CD14-positive monocyte (primary cell): ENCODE results near the gene CCNL1. TPM values are rescaled to one million over a fixed set of nuclear protein-coding genes. Genes with fewer than 3 reads are reported as not detected.
"Not testable (repeated sequence)": the region's sequence is repeated elsewhere in the genome, so short reads cannot be mapped to it uniquely, and the experiment has no call there.

Source experiments
- DNase-seq, 3 donors: peaks; one replicate each; pipeline ENCODE4 v3.0.0-alpha.2; 2011 to 2022
- H2AFZ ChIP-seq: 2 replicates; pipeline ENCODE4 v1.6.0; 2012; ENCODE audit warnings: mild to moderate bottlenecking, low read depth, low read length, inconsistent platforms; ENCODE audit not compliant: insufficient read depth, poor library complexity, severe bottlenecking
- H3K27ac ChIP-seq, 2 donors: 1 replicate in 1 of 2; 2 replicates in 1 of 2; pipeline ENCODE4 v1.5.1; 2012 to 2013; ENCODE audit warnings: low read length in 2 of 2, control low read depth in 1 of 2, inconsistent platforms in 1 of 2, low read depth in 1 of 2, mild to moderate bottlenecking in 1 of 2
- H3K27me3 ChIP-seq, 2 donors: one replicate each; pipeline versions ENCODE4 v1.6.0 to v1.6.1; 2011 to 2013; ENCODE audit warnings: low read length in 2 of 2; ENCODE audit not compliant: control insufficient read depth in 2 of 2, insufficient read depth in 2 of 2
- H3K36me3 ChIP-seq, 2 donors: replicated peaks in 1 of 2; 1 replicate in 1 of 2; 2 replicates in 1 of 2; pipeline versions ENCODE4 v1.5.1 to v1.6.1; 2012 to 2013; ENCODE audit warnings: low read length in 2 of 2, control low read depth in 1 of 2, inconsistent platforms in 1 of 2, mild to moderate bottlenecking in 1 of 2; ENCODE audit not compliant: insufficient read depth in 2 of 2, control insufficient read depth in 1 of 2
- H3K4me1 ChIP-seq, 2 donors: 1 replicate in 1 of 2; 2 replicates in 1 of 2; pipeline versions ENCODE4 v1.5.1 to v1.6.1; 2012 to 2013; ENCODE audit warnings: low read length in 2 of 2, control low read depth in 1 of 2, inconsistent platforms in 1 of 2, mild to moderate bottlenecking in 1 of 2, moderate library complexity in 1 of 2; ENCODE audit not compliant: insufficient read depth in 2 of 2, control insufficient read depth in 1 of 2
- H3K4me2 ChIP-seq: replicated peaks from 2 replicates; pipeline ENCODE3; 2012; ENCODE audit warnings: low read length, moderate library complexity, mild to moderate bottlenecking; ENCODE audit not compliant: poor library complexity, severe bottlenecking; ENCODE audit errors: extremely low read depth
- H3K4me3 ChIP-seq, 3 experiments: fragments of 200-600 bp in 1 of 3; sonication (generic) in 1 of 3; replicated peaks in 1 of 3; 1 replicate in 2 of 3; 2 replicates in 1 of 3; pipeline ENCODE4 v1.5.1; 2011 to 2013; ENCODE audit warnings: low read length in 3 of 3, mild to moderate bottlenecking in 3 of 3, control low read depth in 2 of 3, low read depth in 2 of 3, inconsistent platforms in 1 of 3, moderate library complexity in 1 of 3
- H3K79me2 ChIP-seq: 2 replicates; pipeline ENCODE4 v1.6.0; 2012; ENCODE audit warnings: mild to moderate bottlenecking, control low read depth, inconsistent platforms, low read length, moderate library complexity; ENCODE audit not compliant: insufficient read depth
- H3K9ac ChIP-seq: 2 replicates; pipeline ENCODE4 v1.6.0; 2017; ENCODE audit warnings: low read length, mild to moderate bottlenecking; ENCODE audit not compliant: insufficient read depth, poor library complexity, severe bottlenecking
- H3K9me3 ChIP-seq, 2 donors: replicated peaks in 1 of 2; 1 replicate in 1 of 2; 2 replicates in 1 of 2; pipeline versions ENCODE4 v1.5.1 to v1.6.1; 2012 to 2013; ENCODE audit warnings: low read length in 2 of 2, control low read depth in 1 of 2; ENCODE audit not compliant: control insufficient read depth in 1 of 2, insufficient read depth in 1 of 2
- H4K20me1 ChIP-seq: 2 replicates; pipeline ENCODE4 v1.6.0; 2012; ENCODE audit warnings: mild to moderate bottlenecking, low read length, control low read depth, moderate library complexity; ENCODE audit not compliant: insufficient read depth
- H3K27ac Mint-ChIP-seq, 7 donors: one replicate each; pipeline ENCODE4 v1.8.0; 2020; ENCODE audit warnings: mild to moderate bottlenecking in 7 of 7, mixed read lengths in 7 of 7, moderate library complexity in 6 of 7, inconsistent platforms in 2 of 7
- H3K27me3 Mint-ChIP-seq, 3 donors: one replicate each; pipeline ENCODE4 v1.8.0; 2021 to 2022; ENCODE audit warnings: low read depth in 3 of 3, mild to moderate bottlenecking in 3 of 3, mixed read lengths in 3 of 3, moderate library complexity in 3 of 3, inconsistent platforms in 1 of 3
- H3K36me3 Mint-ChIP-seq, 2 donors: one replicate each; pipeline ENCODE4 v1.8.0; 2020; ENCODE audit warnings: mixed read lengths in 2 of 2, inconsistent platforms in 1 of 2, mild to moderate bottlenecking in 1 of 2
- H3K4me1 Mint-ChIP-seq: one replicate; pipeline ENCODE4 v1.8.0; 2020; ENCODE audit warnings: mild to moderate bottlenecking, mixed read lengths
- H3K4me3 Mint-ChIP-seq, 2 donors: one replicate each; pipeline ENCODE4 v1.8.0; 2020; ENCODE audit warnings: mild to moderate bottlenecking in 2 of 2, mixed read lengths in 2 of 2, moderate library complexity in 1 of 2
- H3K9me3 Mint-ChIP-seq, 7 donors: one replicate each; pipeline ENCODE4 v1.8.0; 2020 to 2022; ENCODE audit warnings: mixed read lengths in 7 of 7, mild to moderate bottlenecking in 6 of 7, moderate library complexity in 6 of 7, inconsistent platforms in 2 of 7
- WGBS: methylation state at CpG from one replicate; pipeline ENCODE4 v1.1.5; 2013; ENCODE audit warnings: missing lambda C conversion rate; ENCODE audit not compliant: insufficient coverage; 5-methylcytosine and 5-hydroxymethylcytosine counted together
- intact Hi-C, 2 donors: fragments of 100-400 bp; cut with micrococcal nuclease; formaldehyde crosslinking; loops; one replicate each; pipeline versions ENCODE4 v1.15.0 to v1.15.1; 2023
- polyA plus RNA-seq, 3 donors: library from polyadenylated mRNA; depleted of rRNA in 1 of 3; unstranded in 2 of 3; stranded (reverse) in 1 of 3; fragments of 300-500 nt in 2 of 3; fragments of >200 nt in 1 of 3; fragmentation: Illumina TruSeq in 2 of 3; gene quantifications; 1 replicate in 2 of 3; 2 replicates in 1 of 3; pipeline ENCODE4 v1.2.3, GENCODE V29; 2012 to 2021
- TF ChIP-seq, protein P1 (sequence below): fragments of 200-600 bp; IDR thresholded peaks from one replicate; pipeline ENCODE4 v1.8.0; 2022; ENCODE audit warnings: antibody characterized with exemption, mild to moderate bottlenecking

Gene CCNL1
- polyA plus RNA-seq, 3 donors = 32.0 to 751 (median 42.3) TPM

DNA sequence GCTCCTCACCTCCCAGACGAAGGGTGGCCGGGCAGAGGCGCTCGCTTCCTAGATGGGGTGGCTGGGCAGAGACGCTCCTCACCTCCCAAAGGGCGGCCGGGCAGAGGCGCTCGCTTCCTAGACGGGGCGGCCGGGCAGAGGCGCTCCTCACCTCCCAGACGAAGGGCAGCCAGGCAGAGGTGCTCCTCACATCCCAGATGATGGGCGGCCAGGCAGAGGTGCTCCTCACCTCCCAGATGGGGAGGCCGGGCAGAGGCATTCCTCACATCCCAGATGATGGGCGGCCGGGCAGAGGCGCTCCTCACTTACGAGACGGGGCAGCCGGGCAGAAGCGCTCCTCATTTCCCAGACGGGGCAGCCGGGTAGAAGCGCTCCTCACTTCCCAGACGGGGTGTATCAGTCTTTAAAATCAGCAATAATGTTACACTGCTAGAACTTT is 19.4 kb upstream of the CCNL1 start:
- intact Hi-C loops = no loop called here
- no peak overlapping the region for H3K4me3 Mint-ChIP-seq

DNA sequence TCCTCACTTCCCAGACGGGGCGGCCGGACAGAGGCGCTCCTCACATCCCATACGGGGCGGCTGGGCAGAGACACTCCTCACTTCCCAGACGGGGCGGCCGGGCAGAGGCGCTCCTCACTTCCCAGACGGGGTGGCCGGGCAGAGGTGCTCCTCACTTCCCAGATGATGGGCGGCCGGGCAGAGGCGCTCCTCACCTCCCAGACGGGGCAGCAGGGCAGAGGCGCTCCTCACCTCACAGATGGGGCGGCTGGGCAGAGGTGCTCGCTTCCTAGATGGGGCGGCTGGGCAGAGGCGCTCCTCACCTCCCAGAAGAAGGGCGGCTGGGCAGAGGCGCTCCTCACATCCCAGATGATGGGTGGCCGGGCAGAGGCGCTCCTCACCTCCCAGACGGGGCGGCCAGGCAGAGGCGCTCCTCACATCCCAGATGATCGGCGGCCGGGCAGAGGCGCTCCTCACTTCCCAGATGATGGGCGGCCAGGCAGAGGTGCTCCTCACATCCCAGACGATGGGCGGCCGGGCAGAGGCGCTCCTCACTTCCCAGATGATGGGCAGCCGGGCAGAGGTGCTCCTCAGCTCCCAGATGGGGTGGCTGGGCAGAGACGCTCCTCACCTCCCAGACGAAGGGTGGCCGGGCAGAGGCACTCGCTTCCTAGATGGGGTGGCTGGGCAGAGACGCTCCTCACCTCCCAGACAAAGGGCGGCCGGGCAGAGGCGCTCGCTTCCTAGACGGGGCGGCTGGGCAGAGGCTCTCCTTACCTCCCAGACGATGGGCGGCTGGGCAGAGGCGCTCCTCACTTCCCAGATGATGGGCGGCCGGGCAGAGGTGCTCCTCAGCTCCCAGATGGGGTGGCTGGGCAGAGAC is 18.8 kb upstream of the CCNL1 start:
- peaks cover 14 to 18% of the 10 kb centered on the region in 2 donors for H3K36me3 Mint-ChIP-seq
- peak overlapping the region in 3 of 7 donors; percentile 20 to 66 (median 27) for H3K27ac Mint-ChIP-seq
- H3K27me3 Mint-ChIP-seq, H4K20me1 ChIP-seq, H3K27ac ChIP-seq, H2AFZ ChIP-seq, intact Hi-C loops, H3K4me2 ChIP-seq, H3K4me3 Mint-ChIP-seq, H3K4me3 ChIP-seq, H3K27me3 ChIP-seq, H3K36me3 ChIP-seq, H3K9ac ChIP-seq, DNase-seq: not testable (repeated sequence)
- H3K4me1 Mint-ChIP-seq = peaks cover 24% of the 10 kb centered on the region
- peaks cover 3 to 22% (median 11%) of the 10 kb centered on the region in 7 donors for H3K9me3 Mint-ChIP-seq
- Histone ChIP-seq H3K4me1 (peaks cover 18 to 20% of the 10 kb centered on the region in 2 donors), H3K79me2 (peaks cover 20% of the 10 kb centered on the region), H3K9me3 (peaks cover 0 to 10% of the 10 kb centered on the region in 2 donors)
- over 99% methylated on average over 22 of the region's 54 CpGs for WGBS

More for the DNA sequence above, 19.4 kb upstream of the CCNL1 start:
- Histone ChIP-seq H3K36me3 (no peaks in the 10 kb centered on the region), H2AFZ (no peak overlapping the region), H3K27me3 (no peaks in the 10 kb centered on the region), H3K9ac (no peak overlapping the region), H3K4me1 (peaks cover 11 to 14% of the 10 kb centered on the region in 2 donors), H3K9me3 (peaks cover 0 to 11% of the 10 kb centered on the region in 2 donors), H4K20me1 (no peaks in the 10 kb centered on the region), H3K4me3 (no peak overlapping the region), H3K27ac (no peak overlapping the region), H3K4me2 (no peak overlapping the region), H3K79me2 (peaks cover 20% of the 10 kb centered on the region)
- no peak for DNase-seq
- H3K27me3 Mint-ChIP-seq = no peaks in the 10 kb centered on the region
- TF ChIP-seq, protein P1, sequence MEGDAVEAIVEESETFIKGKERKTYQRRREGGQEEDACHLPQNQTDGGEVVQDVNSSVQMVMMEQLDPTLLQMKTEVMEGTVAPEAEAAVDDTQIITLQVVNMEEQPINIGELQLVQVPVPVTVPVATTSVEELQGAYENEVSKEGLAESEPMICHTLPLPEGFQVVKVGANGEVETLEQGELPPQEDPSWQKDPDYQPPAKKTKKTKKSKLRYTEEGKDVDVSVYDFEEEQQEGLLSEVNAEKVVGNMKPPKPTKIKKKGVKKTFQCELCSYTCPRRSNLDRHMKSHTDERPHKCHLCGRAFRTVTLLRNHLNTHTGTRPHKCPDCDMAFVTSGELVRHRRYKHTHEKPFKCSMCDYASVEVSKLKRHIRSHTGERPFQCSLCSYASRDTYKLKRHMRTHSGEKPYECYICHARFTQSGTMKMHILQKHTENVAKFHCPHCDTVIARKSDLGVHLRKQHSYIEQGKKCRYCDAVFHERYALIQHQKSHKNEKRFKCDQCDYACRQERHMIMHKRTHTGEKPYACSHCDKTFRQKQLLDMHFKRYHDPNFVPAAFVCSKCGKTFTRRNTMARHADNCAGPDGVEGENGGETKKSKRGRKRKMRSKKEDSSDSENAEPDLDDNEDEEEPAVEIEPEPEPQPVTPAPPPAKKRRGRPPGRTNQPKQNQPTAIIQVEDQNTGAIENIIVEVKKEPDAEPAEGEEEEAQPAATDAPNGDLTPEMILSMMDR = no peak
- no peak overlapping the region for H3K27ac Mint-ChIP-seq
- H3K4me1 Mint-ChIP-seq = peaks cover 19% of the 10 kb centered on the region
- H3K9me3 Mint-ChIP-seq = peaks cover 4 to 25% (median 11%) of the 10 kb centered on the region in 7 donors
- 98% methylated on average over 22 of the region's 27 CpGs for WGBS
- H3K36me3 Mint-ChIP-seq = peaks cover 17 to 20% of the 10 kb centered on the region in 2 donors

DNA sequence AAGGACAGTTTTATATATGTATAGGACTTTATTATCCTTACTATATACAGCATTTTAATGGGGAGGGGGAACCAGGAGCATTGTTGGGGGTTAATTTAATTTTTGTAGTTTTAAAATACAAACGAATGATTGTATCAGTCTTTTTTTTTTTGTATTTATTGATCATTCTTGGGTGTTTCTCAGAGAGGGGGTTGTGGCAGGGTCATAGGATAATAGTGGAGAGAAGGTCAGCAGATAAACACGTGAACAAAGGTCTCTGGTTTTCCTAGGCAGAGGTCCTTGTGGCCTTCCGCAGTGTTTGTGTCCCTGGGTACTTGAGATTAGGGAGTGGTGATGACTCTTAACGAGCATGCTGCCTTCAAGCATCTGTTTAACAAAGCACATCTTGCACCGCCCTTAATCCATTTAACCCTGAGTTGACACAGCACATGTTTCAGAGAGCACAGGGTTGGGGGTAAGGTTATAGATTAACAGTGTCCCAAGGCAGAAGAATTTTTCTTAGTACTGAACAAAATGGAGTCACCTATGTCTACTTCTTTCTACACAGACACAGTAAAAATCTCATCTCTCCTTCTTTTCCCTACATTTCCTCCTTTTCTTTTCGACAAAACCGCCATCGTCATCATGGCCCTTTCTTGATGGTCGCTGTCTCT is 18.0 kb upstream of the CCNL1 start:
- 95% methylated on average over 5 of the region's 9 CpGs for WGBS
- DNase-seq, H3K36me3 ChIP-seq, intact Hi-C loops, H3K4me3 ChIP-seq, H3K9ac ChIP-seq, H3K27me3 ChIP-seq, H4K20me1 ChIP-seq, H2AFZ ChIP-seq, H3K4me3 Mint-ChIP-seq, H3K4me2 ChIP-seq, H3K27me3 Mint-ChIP-seq, H3K27ac ChIP-seq: not testable (repeated sequence)
- peaks cover 24% of the 10 kb centered on the region for H3K4me1 Mint-ChIP-seq
- H3K9me3 Mint-ChIP-seq = peaks cover 3 to 21% (median 11%) of the 10 kb centered on the region in 7 donors
- peaks cover 20% of the 10 kb centered on the region for H3K79me2 ChIP-seq
- H3K36me3 Mint-ChIP-seq = peaks cover 9 to 18% of the 10 kb centered on the region in 2 donors
- H3K4me1 ChIP-seq = peaks cover 19 to 22% of the 10 kb centered on the region in 2 donors
- peaks cover 0 to 10% of the 10 kb centered on the region in 2 donors for H3K9me3 ChIP-seq
- peak overlapping the region in 2 of 7 donors; percentile 27 to 66 for H3K27ac Mint-ChIP-seq
